ENCODE results near the gene RNF114. TPM values are rescaled to one million over a fixed set of nuclear protein-coding genes. Genes with fewer than 3 reads are reported as not detected.

RNF114 gene
- total RNA-seq, 1 donor from 2014 or later, result 62.7 TPM

DNA sequence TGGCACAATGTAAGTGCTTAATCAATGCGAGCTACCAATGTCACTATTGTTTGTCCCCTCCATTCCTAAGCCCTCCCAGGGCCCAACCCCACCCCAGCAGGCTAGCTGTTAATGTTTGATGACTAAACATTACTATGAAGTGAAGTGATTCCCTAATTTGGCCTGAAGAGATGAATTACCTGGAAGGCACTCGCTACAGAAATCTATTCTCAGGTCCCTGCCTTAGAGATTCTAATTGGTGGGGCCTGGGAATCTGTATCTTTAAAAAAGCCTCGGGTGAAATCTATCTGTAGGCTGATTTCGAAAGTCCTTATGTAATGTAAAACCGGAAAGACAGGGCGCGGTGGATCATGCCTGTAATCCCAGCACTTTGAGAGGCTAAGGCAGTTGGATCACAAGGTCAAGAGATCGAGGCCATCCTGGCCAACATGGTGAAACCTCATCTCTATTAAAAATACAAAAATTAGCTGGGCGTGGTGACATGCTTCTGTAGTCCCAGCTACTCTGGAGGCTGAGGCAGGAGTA is 29.6 kb downstream of the RNF114 start:
- no peak overlapping the region for H3K4me2 ChIP-seq (ENCODE audit: low read length)
- peaks cover 5% of the 10 kb centered on the region for H3K36me3 Mint-ChIP-seq (ENCODE audit: low read depth, unreplicated experiment)
- H3K9me3 Mint-ChIP-seq (ENCODE audit: unreplicated experiment), result no peaks in the 10 kb centered on the region
- peaks cover 4% of the 10 kb centered on the region for H4K20me1 ChIP-seq (ENCODE audit: insufficient read depth, low read length)
- FAIRE-seq (no peak), DNase-seq (ENCODE audit: low read depth) (no peak)
- H3K27me3 Mint-ChIP-seq (ENCODE audit: low read depth, unreplicated experiment), result peaks cover under 1% of the 10 kb centered on the region
- H3K4me1 ChIP-seq (ENCODE audit: insufficient read depth, low read length), result peaks cover 10% of the 10 kb centered on the region
- H3K79me2 ChIP-seq (ENCODE audit: insufficient read depth, low read length), result no peaks in the 10 kb centered on the region
- no peaks in the 10 kb centered on the region for H3K27me3 ChIP-seq (ENCODE audit: insufficient read depth, low read length)
- no peak overlapping the region for H3K9ac ChIP-seq (ENCODE audit: low read length)
- peaks cover 8% of the 10 kb centered on the region for H3K4me1 Mint-ChIP-seq (ENCODE audit: low read depth, unreplicated experiment)
- H3K4me3 Mint-ChIP-seq (ENCODE audit: unreplicated experiment), result no peak overlapping the region
- no peak overlapping the region for H3K27ac ChIP-seq (ENCODE audit: low read depth, low read length)
- H3K4me3 ChIP-seq (ENCODE audit: insufficient read depth, low read depth, low read length), result no peak overlapping the region
- no peaks in the 10 kb centered on the region for H3K9me3 ChIP-seq (ENCODE audit: insufficient read depth, low read depth, low read length)
- H2AFZ ChIP-seq (ENCODE audit: low read depth, low read length), result no peak overlapping the region
- H3K27ac Mint-ChIP-seq (ENCODE audit: unreplicated experiment), result no peak overlapping the region
- no peaks in the 10 kb centered on the region for H3K36me3 ChIP-seq (ENCODE audit: insufficient read depth, low read length)
- TF ChIP-seq, protein P1, sequence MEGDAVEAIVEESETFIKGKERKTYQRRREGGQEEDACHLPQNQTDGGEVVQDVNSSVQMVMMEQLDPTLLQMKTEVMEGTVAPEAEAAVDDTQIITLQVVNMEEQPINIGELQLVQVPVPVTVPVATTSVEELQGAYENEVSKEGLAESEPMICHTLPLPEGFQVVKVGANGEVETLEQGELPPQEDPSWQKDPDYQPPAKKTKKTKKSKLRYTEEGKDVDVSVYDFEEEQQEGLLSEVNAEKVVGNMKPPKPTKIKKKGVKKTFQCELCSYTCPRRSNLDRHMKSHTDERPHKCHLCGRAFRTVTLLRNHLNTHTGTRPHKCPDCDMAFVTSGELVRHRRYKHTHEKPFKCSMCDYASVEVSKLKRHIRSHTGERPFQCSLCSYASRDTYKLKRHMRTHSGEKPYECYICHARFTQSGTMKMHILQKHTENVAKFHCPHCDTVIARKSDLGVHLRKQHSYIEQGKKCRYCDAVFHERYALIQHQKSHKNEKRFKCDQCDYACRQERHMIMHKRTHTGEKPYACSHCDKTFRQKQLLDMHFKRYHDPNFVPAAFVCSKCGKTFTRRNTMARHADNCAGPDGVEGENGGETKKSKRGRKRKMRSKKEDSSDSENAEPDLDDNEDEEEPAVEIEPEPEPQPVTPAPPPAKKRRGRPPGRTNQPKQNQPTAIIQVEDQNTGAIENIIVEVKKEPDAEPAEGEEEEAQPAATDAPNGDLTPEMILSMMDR (IDR thresholded peaks at IDR 0.05; ENCODE audit: insufficient read depth, low read depth, low read length), result no peak
- TF ChIP-seq EZH2 (IDR thresholded peaks at IDR 0.05; ENCODE audit: insufficient read depth, low read length), result no peak

DNA sequence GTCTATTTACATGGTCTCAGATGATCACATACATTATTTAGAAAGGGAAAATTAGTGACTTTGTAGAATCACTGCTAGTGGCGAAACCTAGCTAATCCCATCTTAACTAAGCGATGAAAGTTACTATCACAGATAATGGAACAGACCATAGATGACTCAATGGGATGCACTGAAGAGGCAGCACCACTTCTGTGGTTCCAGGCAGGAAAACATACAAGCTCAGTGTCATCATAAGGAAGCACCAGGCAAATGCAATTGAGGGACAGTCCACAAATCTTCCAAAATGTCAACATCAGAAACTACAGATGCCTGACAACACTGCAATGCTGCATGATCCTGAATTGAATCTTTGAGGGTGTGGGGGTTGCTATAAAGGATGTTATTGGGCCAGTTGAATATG is 30.7 kb downstream of the RNF114 start:
- FAIRE-seq, result no peak
- peaks cover 8% of the 10 kb centered on the region for H3K4me1 Mint-ChIP-seq (ENCODE audit: low read depth, unreplicated experiment)
- peaks cover 2% of the 10 kb centered on the region for H3K27me3 Mint-ChIP-seq (ENCODE audit: low read depth, unreplicated experiment)

DNA sequence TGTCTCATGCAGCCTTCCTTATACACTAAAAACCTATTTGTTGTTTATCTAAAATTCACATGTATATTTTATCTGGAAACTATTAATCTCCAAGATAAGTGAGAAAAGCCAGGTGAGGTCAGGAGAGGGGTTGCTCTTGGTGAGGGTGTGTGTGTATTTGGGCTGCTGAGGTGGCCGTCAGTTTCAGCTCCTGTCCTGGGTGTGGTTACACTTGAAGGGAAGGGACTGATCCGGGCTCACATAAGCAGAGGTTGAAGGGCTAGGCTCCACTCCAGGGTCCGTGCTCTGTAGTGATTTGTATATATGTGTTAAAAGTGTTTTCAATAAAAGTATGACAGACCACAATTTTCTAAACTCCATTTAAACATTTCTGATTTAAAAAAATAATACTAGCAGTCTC is 33.0 kb downstream of the RNF114 start:
- H3K4me1 Mint-ChIP-seq (ENCODE audit: low read depth, unreplicated experiment), result peaks cover 8% of the 10 kb centered on the region
- TF ChIP-seq EZH2 (IDR thresholded peaks at IDR 0.05; ENCODE audit: insufficient read depth, low read length), result no peak
- TF ChIP-seq, protein P1 (IDR thresholded peaks at IDR 0.05; ENCODE audit: insufficient read depth, low read depth, low read length), result no peak
- Histone ChIP-seq H3K9me3 (ENCODE audit: insufficient read depth, low read depth, low read length) (no peaks in the 10 kb centered on the region), H3K4me2 (ENCODE audit: low read length) (peak overlapping the region; percentile 13), H3K4me3 (ENCODE audit: insufficient read depth, low read depth, low read length) (no peak overlapping the region), H3K9ac (ENCODE audit: low read length) (no peak overlapping the region), H2AFZ (ENCODE audit: low read depth, low read length) (no peak overlapping the region), H3K27me3 (ENCODE audit: insufficient read depth, low read length) (no peaks in the 10 kb centered on the region), H3K4me1 (ENCODE audit: insufficient read depth, low read length) (peaks cover 10% of the 10 kb centered on the region), H3K36me3 (ENCODE audit: insufficient read depth, low read length) (no peaks in the 10 kb centered on the region), H3K79me2 (ENCODE audit: insufficient read depth, low read length) (no peaks in the 10 kb centered on the region), H3K27ac (ENCODE audit: low read depth, low read length) (no peak overlapping the region), H4K20me1 (ENCODE audit: insufficient read depth, low read length) (peaks cover 4% of the 10 kb centered on the region)
- H3K36me3 Mint-ChIP-seq (ENCODE audit: low read depth, unreplicated experiment), result peaks cover 2% of the 10 kb centered on the region
- H3K27ac Mint-ChIP-seq (ENCODE audit: unreplicated experiment), result peak overlapping the region; percentile 72
- DNase-seq (ENCODE audit: low read depth) (no peak), FAIRE-seq (no peak)
- peaks cover 8% of the 10 kb centered on the region for H3K27me3 Mint-ChIP-seq (ENCODE audit: low read depth, unreplicated experiment)
- no peaks in the 10 kb centered on the region for H3K9me3 Mint-ChIP-seq (ENCODE audit: unreplicated experiment)
- no peak overlapping the region for H3K4me3 Mint-ChIP-seq (ENCODE audit: unreplicated experiment)

More for the DNA sequence above, 30.7 kb downstream of the RNF114 start:
- Histone ChIP-seq H3K4me2 (ENCODE audit: low read length) (no peak overlapping the region), H3K9me3 (ENCODE audit: insufficient read depth, low read depth, low read length) (no peaks in the 10 kb centered on the region), H3K79me2 (ENCODE audit: insufficient read depth, low read length) (no peaks in the 10 kb centered on the region), H3K4me1 (ENCODE audit: insufficient read depth, low read length) (peaks cover 10% of the 10 kb centered on the region), H3K9ac (ENCODE audit: low read length) (no peak overlapping the region), H4K20me1 (ENCODE audit: insufficient read depth, low read length) (peaks cover 4% of the 10 kb centered on the region), H3K27me3 (ENCODE audit: insufficient read depth, low read length) (no peaks in the 10 kb centered on the region), H3K36me3 (ENCODE audit: insufficient read depth, low read length) (no peaks in the 10 kb centered on the region), H3K27ac (ENCODE audit: low read depth, low read length) (no peak overlapping the region), H3K4me3 (ENCODE audit: insufficient read depth, low read depth, low read length) (no peak overlapping the region), H2AFZ (ENCODE audit: low read depth, low read length) (no peak overlapping the region)
- H3K27ac Mint-ChIP-seq (ENCODE audit: unreplicated experiment), result no peak overlapping the region
- H3K36me3 Mint-ChIP-seq (ENCODE audit: low read depth, unreplicated experiment), result peaks cover 2% of the 10 kb centered on the region
- H3K9me3 Mint-ChIP-seq (ENCODE audit: unreplicated experiment), result no peaks in the 10 kb centered on the region
- DNase-seq (ENCODE audit: low read depth), result no peak
- TF ChIP-seq, protein P1 (IDR thresholded peaks at IDR 0.05; ENCODE audit: insufficient read depth, low read depth, low read length), result no peak
- no peak for TF ChIP-seq EZH2 (IDR thresholded peaks at IDR 0.05; ENCODE audit: insufficient read depth, low read length)
- no peak overlapping the region for H3K4me3 Mint-ChIP-seq (ENCODE audit: unreplicated experiment)
